Measurements from ENCODE around the gene SLC9A3.

SLC9A3 gene

DNA sequence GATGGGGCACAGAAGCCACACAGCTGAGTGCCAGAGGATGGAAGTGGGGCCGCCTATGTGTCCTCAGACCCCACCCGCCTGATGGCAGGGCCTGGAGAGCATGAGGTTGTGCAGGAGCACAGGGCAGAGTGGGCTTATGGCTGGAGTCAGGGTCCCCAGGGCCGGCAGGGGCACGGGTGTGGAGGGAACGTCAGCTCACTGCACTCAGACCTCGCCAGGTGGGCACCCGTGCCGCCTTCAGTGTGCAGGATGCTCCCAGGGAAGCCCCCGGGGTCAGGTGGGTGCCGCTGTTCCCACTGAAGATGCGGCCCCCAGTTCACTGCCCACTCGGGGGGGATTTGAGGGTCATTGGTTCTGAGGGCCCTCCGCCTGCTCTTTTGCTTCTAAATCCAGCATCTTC, 46.4 kb downstream of the SLC9A3 start:
- ChIA-PET POLR2A (interaction anchor here (0.6 to 1.2 kb wide), 2 partner anchors 12 to 13 kb away, joined by 3 to 4 read pairs; no protein-coding TSS in a partner anchor), CTCF (no interaction called here)
- Histone ChIP-seq H3K4me3 (ENCODE audit: low read depth, low read length) (no peak overlapping the region), H3K27ac (ENCODE audit: extremely low read depth, low read depth, low read length) (no peak overlapping the region), H3K36me3 (ENCODE audit: control insufficient read depth in 2 of 2, insufficient read depth in 1 of 2, low read length in 2 of 2) (no peaks in the 10 kb centered on the region; a peak in 1 of 3 replicates), H3K9me3 (ENCODE audit: control insufficient read depth, insufficient read depth, low read depth, low read length) (no peaks in the 10 kb centered on the region), H3K4me1 (ENCODE audit: control insufficient read depth, insufficient read depth, low read length) (no peaks in the 10 kb centered on the region)
- TF ChIP-seq ZNF311 (tag by site-specific recombination; IDR thresholded peaks at IDR 0.05; ENCODE audit: borderline replicate concordance) (no peak), HOXC10 (CRISPR knock-in tag; IDR thresholded peaks at IDR 0.05) (no peak), KLF9 (tag by site-specific recombination; IDR thresholded peaks at IDR 0.05; ENCODE audit: low read depth) (no peak), ZIC2 (tag by site-specific recombination; IDR thresholded peaks at IDR 0.05) (no peak), FEZF1 (tag by site-specific recombination; IDR thresholded peaks at IDR 0.05) (no peak), KLF1 (tag by site-specific recombination; IDR thresholded peaks at IDR 0.05) (no peak), ZNF423 (tag by site-specific recombination; IDR thresholded peaks at IDR 0.05) (no peak)
- TF ChIP-seq, protein P1, sequence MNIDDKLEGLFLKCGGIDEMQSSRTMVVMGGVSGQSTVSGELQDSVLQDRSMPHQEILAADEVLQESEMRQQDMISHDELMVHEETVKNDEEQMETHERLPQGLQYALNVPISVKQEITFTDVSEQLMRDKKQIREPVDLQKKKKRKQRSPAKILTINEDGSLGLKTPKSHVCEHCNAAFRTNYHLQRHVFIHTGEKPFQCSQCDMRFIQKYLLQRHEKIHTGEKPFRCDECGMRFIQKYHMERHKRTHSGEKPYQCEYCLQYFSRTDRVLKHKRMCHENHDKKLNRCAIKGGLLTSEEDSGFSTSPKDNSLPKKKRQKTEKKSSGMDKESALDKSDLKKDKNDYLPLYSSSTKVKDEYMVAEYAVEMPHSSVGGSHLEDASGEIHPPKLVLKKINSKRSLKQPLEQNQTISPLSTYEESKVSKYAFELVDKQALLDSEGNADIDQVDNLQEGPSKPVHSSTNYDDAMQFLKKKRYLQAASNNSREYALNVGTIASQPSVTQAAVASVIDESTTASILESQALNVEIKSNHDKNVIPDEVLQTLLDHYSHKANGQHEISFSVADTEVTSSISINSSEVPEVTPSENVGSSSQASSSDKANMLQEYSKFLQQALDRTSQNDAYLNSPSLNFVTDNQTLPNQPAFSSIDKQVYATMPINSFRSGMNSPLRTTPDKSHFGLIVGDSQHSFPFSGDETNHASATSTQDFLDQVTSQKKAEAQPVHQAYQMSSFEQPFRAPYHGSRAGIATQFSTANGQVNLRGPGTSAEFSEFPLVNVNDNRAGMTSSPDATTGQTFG (tag by site-specific recombination; IDR thresholded peaks at IDR 0.05; ENCODE audit: borderline replicate concordance) = no peak

DNA sequence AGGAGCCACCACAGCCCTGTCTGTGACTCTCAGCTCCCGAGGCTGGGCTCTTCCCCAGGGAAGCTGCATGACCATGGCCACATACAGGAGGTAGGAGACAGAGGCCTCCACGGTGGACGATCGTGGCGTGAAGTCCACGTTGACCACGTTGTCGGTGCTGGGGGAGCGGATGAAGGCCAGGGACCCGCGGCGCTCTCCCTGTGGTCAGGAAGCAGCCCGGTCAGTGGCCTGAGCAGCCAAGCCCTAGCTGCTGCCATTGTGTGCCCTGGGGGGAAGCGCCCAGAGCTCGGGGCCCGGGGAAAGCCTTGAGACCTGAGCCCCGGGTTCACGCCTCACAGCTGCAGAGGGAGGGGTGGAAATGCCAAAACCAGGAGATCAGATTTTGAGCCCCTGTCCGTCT, 47.0 kb downstream of the SLC9A3 start:
- POLR2A ChIA-PET = interaction anchor here (0.6 to 1.2 kb wide), 2 partner anchors 12 to 13 kb away, joined by 3 to 4 read pairs; no protein-coding TSS in a partner anchor
- no peaks in the 10 kb centered on the region for H3K9me3 ChIP-seq (ENCODE audit: control insufficient read depth, insufficient read depth, low read depth, low read length)
- CTCF ChIA-PET = no interaction called here

More for the DNA sequence above, 47.0 kb downstream of the SLC9A3 start:
- Histone ChIP-seq H3K4me1 (ENCODE audit: control insufficient read depth, insufficient read depth, low read length) (no peaks in the 10 kb centered on the region), H3K4me3 (ENCODE audit: low read depth, low read length) (no peak overlapping the region), H3K36me3 (ENCODE audit: control insufficient read depth in 2 of 2, insufficient read depth in 1 of 2, low read length in 2 of 2) (no peaks in the 10 kb centered on the region; a peak in 1 of 3 replicates), H3K27ac (ENCODE audit: extremely low read depth, low read depth, low read length) (no peak overlapping the region)
- TF ChIP-seq ZNF580 (tag by site-specific recombination; IDR thresholded peaks at IDR 0.05) (no peak), ZNF211 (tag by site-specific recombination; IDR thresholded peaks at IDR 0.05; ENCODE audit: low read depth) (no peak), ZNF658 (tag by site-specific recombination; IDR thresholded peaks at IDR 0.05) (no peak), ZNF132 (tag by site-specific recombination; IDR thresholded peaks at IDR 0.05; ENCODE audit: borderline replicate concordance) (no peak), ZNF707 (tag by site-specific recombination; IDR thresholded peaks at IDR 0.05) (no peak), ZNF501 (tag by site-specific recombination; IDR thresholded peaks at IDR 0.05) (no peak), MYNN (tag by site-specific recombination; IDR thresholded peaks at IDR 0.05; ENCODE audit: borderline replicate concordance) (no peak), ZFP37 (tag by site-specific recombination; IDR thresholded peaks at IDR 0.05) (no peak), ZNF157 (tag by site-specific recombination; IDR thresholded peaks at IDR 0.05) (no peak), ZNF398 (tag by site-specific recombination; IDR thresholded peaks at IDR 0.05) (no peak), ZBTB1 (tag by site-specific recombination; IDR thresholded peaks at IDR 0.05) (no peak), ZNF654 (tag by site-specific recombination; IDR thresholded peaks at IDR 0.05; ENCODE audit: low read depth) (no peak)
- TF ChIP-seq, protein P2, sequence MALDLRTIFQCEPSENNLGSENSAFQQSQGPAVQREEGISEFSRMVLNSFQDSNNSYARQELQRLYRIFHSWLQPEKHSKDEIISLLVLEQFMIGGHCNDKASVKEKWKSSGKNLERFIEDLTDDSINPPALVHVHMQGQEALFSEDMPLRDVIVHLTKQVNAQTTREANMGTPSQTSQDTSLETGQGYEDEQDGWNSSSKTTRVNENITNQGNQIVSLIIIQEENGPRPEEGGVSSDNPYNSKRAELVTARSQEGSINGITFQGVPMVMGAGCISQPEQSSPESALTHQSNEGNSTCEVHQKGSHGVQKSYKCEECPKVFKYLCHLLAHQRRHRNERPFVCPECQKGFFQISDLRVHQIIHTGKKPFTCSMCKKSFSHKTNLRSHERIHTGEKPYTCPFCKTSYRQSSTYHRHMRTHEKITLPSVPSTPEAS (tag by site-specific recombination; IDR thresholded peaks at IDR 0.05) = no peak
- TF ChIP-seq, protein P3, sequence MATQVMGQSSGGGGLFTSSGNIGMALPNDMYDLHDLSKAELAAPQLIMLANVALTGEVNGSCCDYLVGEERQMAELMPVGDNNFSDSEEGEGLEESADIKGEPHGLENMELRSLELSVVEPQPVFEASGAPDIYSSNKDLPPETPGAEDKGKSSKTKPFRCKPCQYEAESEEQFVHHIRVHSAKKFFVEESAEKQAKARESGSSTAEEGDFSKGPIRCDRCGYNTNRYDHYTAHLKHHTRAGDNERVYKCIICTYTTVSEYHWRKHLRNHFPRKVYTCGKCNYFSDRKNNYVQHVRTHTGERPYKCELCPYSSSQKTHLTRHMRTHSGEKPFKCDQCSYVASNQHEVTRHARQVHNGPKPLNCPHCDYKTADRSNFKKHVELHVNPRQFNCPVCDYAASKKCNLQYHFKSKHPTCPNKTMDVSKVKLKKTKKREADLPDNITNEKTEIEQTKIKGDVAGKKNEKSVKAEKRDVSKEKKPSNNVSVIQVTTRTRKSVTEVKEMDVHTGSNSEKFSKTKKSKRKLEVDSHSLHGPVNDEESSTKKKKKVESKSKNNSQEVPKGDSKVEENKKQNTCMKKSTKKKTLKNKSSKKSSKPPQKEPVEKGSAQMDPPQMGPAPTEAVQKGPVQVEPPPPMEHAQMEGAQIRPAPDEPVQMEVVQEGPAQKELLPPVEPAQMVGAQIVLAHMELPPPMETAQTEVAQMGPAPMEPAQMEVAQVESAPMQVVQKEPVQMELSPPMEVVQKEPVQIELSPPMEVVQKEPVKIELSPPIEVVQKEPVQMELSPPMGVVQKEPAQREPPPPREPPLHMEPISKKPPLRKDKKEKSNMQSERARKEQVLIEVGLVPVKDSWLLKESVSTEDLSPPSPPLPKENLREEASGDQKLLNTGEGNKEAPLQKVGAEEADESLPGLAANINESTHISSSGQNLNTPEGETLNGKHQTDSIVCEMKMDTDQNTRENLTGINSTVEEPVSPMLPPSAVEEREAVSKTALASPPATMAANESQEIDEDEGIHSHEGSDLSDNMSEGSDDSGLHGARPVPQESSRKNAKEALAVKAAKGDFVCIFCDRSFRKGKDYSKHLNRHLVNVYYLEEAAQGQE (tag by site-specific recombination; IDR thresholded peaks at IDR 0.05) = no peak
